Astrocyte of the hippocampus (primary cell): ENCODE data around the gene NUP93.
"Not testable (repeated sequence)": the region's sequence is repeated elsewhere in the genome, so short reads cannot be mapped to it uniquely, and the experiment has no call there.

ENCODE experiments used
- DNase-seq: peaks from one replicate; pipeline ENCODE4 v3.0.0; 2011; ENCODE audit warnings: low read depth, low spot score

Gene NUP93

GRCh38 chr16:56709443-56710040 is 20.4 kb upstream of the NUP93 start:
- no peak for DNase-seq

- no peak for DNase-seq
Measured at GRCh38 chr16:56710181-56710737, 19.7 kb upstream of the NUP93 start.

GRCh38 chr16:56711862-56712261 is 18.1 kb upstream of the NUP93 start:
- no peak for DNase-seq

GRCh38 chr16:56713794-56714193 is 16.1 kb upstream of the NUP93 start:
- no peak for DNase-seq

- DNase-seq = no peak
Measured at GRCh38 chr16:56715126-56715525, 14.8 kb upstream of the NUP93 start.

- no peak for DNase-seq
Measured at GRCh38 chr16:56716761-56717160, 13.2 kb upstream of the NUP93 start.

GRCh38 chr16:56717532-56717931 is 12.4 kb upstream of the NUP93 start:
- not testable (repeated sequence) for DNase-seq

GRCh38 chr16:56722200-56722842 is 7.6 kb upstream of the NUP93 start:
- no peak for DNase-seq

- no peak for DNase-seq
Measured at GRCh38 chr16:56724191-56724590, 5.7 kb upstream of the NUP93 start.

- no peak for DNase-seq
Measured at GRCh38 chr16:56726283-56726682, 3.6 kb upstream of the NUP93 start.

GRCh38 chr16:56726926-56727325 is 3.0 kb upstream of the NUP93 start:
- DNase-seq = no peak

- no peak for DNase-seq
Measured at GRCh38 chr16:56728027-56728426, 1.9 kb upstream of the NUP93 start.

GRCh38 chr16:56728980-56729734 is 772 bp upstream of the NUP93 start:
- DNase-seq = peak; percentile 22

GRCh38 chr16:56732366-56732765 is 2.4 kb downstream of the NUP93 start:
- no peak for DNase-seq

GRCh38 chr16:56732832-56733231 is 2.9 kb downstream of the NUP93 start:
- DNase-seq = no peak

GRCh38 chr16:56734429-56734828 is 4.5 kb downstream of the NUP93 start:
- DNase-seq = no peak

- no peak for DNase-seq
Measured at GRCh38 chr16:56736476-56736875, 6.5 kb downstream of the NUP93 start.

GRCh38 chr16:56737539-56737938 is 7.6 kb downstream of the NUP93 start:
- no peak for DNase-seq

- no peak for DNase-seq
Measured at GRCh38 chr16:56738221-56738620, 8.3 kb downstream of the NUP93 start.

GRCh38 chr16:56739378-56739777 is 9.4 kb downstream of the NUP93 start:
- DNase-seq = not testable (repeated sequence)

GRCh38 chr16:56741399-56741798 is 11.5 kb downstream of the NUP93 start:
- DNase-seq = no peak
